Measurements from ENCODE around the gene GYPC. TPM values are rescaled to one million over a fixed set of nuclear protein-coding genes. Genes with fewer than 3 reads are reported as not detected.

The GYPC gene
- polyA plus RNA-seq, 2 of the 4 experiments (the other 2 are of a cell fraction), result not detected

DNA sequence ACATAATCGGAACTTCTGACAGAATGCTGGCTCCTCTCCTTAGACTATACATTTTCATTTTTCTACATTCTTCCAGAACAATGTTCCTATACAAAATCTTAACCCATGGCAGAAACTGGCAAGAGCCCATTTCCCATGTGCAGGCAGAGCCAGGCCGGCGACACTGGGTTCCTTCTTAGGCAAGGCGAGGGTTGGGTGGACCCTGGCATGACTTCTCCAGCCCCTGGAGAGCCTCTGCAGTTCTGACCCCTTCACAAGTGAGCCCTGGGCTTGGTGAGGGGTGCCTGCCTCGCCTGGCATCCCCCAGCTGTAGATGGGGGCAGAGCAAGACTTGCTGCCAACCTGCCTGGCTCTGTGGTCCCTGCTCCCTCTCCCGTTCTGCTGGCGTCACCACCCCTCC is 5.0 kb downstream of the GYPC start:
- Histone ChIP-seq H3K4me3 (no peak overlapping the region), H3K4me2 (no peak overlapping the region), H3K27ac (no peak overlapping the region), H3K9me3 (no peaks in the 10 kb centered on the region), H3K4me1 (no peaks in the 10 kb centered on the region)
- CTCF ChIA-PET, result no interaction called here
- POLR2A ChIA-PET, result no interaction called here
- 63% methylated on average over 7 of the region's 7 CpGs for WGBS (ENCODE audit: missing lambda C conversion rate)
- DNase-seq (ENCODE audit: low read depth in 1 of 2, low spot score in 1 of 2) (no peak), FAIRE-seq (no peak), ATAC-seq (no peak)
- TF ChIP-seq ZSCAN20 (CRISPR knock-in tag; IDR thresholded peaks at IDR 0.05), result no peak
- no peak for TF ChIP-seq BCL3 (IDR thresholded peaks at IDR 0.05)
- no peak for TF ChIP-seq FOXS1 (CRISPR knock-in tag; IDR thresholded peaks at IDR 0.05)
- no peak for TF ChIP-seq SMC3 (IDR thresholded peaks at IDR 0.05)
- TF ChIP-seq RNF2 (IDR thresholded peaks at IDR 0.05; ENCODE audit: borderline replicate concordance, low read depth), result no peak
- TF ChIP-seq, protein P1, sequence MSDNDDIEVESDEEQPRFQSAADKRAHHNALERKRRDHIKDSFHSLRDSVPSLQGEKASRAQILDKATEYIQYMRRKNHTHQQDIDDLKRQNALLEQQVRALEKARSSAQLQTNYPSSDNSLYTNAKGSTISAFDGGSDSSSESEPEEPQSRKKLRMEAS (IDR thresholded peaks at IDR 0.05), result no peak
- no peak for TF ChIP-seq POLR2A (IDR thresholded peaks at IDR 0.05; ENCODE audit: low read length)
- TF ChIP-seq RCOR1 (IDR thresholded peaks at IDR 0.05; ENCODE audit: low read depth, low read length), result no peak
- no peak for TF ChIP-seq FOSB (CRISPR knock-in tag; IDR thresholded peaks at IDR 0.05)
- TF ChIP-seq JUNB (IDR thresholded peaks at IDR 0.05), result no peak
- TF ChIP-seq POLR2AphosphoS2 (conservative IDR thresholded peaks at IDR 0.05; ENCODE audit: low read length), result no peak
- TF ChIP-seq ELK1 (IDR thresholded peaks at IDR 0.05; ENCODE audit: low read depth, low read length), result no peak

GRCh38 chr2:126661702-126662500 is 5.9 kb downstream of the GYPC start:
- Histone ChIP-seq H3K4me1 (no peaks in the 10 kb centered on the region), H3K4me3 (no peak overlapping the region), H3K4me2 (no peak overlapping the region), H3K27ac (no peak overlapping the region), H3K9me3 (no peaks in the 10 kb centered on the region)
- no peak for DNase-seq (ENCODE audit: low read depth in 1 of 2, low spot score in 1 of 2)
- WGBS (ENCODE audit: missing lambda C conversion rate), result 58% methylated on average over 10 of the region's 10 CpGs
- ChIA-PET CTCF (no interaction called here), POLR2A (no interaction called here)
- TF ChIP-seq PBX3 (IDR thresholded peaks at IDR 0.05), result no peak
- no peak for TF ChIP-seq HOXB5 (CRISPR knock-in tag; IDR thresholded peaks at IDR 0.05)
- TF ChIP-seq TFCP2L1 (CRISPR knock-in tag; IDR thresholded peaks at IDR 0.05), result no peak
- no peak for TF ChIP-seq E2F6 (IDR thresholded peaks at IDR 0.05; ENCODE audit: borderline replicate concordance, low read depth)
- no peak for TF ChIP-seq RARB (CRISPR knock-in tag; IDR thresholded peaks at IDR 0.05)
- TF ChIP-seq EP300 (IDR thresholded peaks at IDR 0.05), result no peak
- TF ChIP-seq MAFK (IDR thresholded peaks at IDR 0.05; ENCODE audit: partially characterized antibody), result no peak
- no peak for TF ChIP-seq MYC (IDR thresholded peaks at IDR 0.05; ENCODE audit: borderline replicate concordance, low read length)
- no peak for TF ChIP-seq CHD4 (IDR thresholded peaks at IDR 0.05; ENCODE audit: borderline replicate concordance)
- no peak for TF ChIP-seq ATOH8 (CRISPR knock-in tag; IDR thresholded peaks at IDR 0.05; ENCODE audit: low read depth)
- TF ChIP-seq BHLHE40 (IDR thresholded peaks at IDR 0.05; ENCODE audit: low read depth, low read length), result no peak
- no peak for TF ChIP-seq ZSCAN20 (CRISPR knock-in tag; IDR thresholded peaks at IDR 0.05)
- no peak for TF ChIP-seq HOXA7 (CRISPR knock-in tag; IDR thresholded peaks at IDR 0.05)
- TF ChIP-seq FOSL2 (IDR thresholded peaks at IDR 0.05), result no peak
- no peak for TF ChIP-seq FOSL2 (CRISPR knock-in tag; IDR thresholded peaks at IDR 0.05)
- no peak for TF ChIP-seq EHMT2 (IDR thresholded peaks at IDR 0.05; ENCODE audit: low read depth)
- TF ChIP-seq CHD2 (IDR thresholded peaks at IDR 0.05; ENCODE audit: low read length, partially characterized antibody), result no peak
- no peak for TF ChIP-seq HES2 (IDR thresholded peaks at IDR 0.05)
- no peak for TF ChIP-seq EHF (CRISPR knock-in tag; IDR thresholded peaks at IDR 0.05)
- no peak for ATAC-seq
- no peak for FAIRE-seq

Data from A549 (cell line).